Mucosa of descending colon (tissue), 3 donors: ENCODE data around the gene CLSTN2. TPM values are rescaled to one million over a fixed set of nuclear protein-coding genes. Genes with fewer than 3 reads are reported as not detected.
A peak's percentile ranks its signal among the peaks of the same experiment; 100 is the strongest.

ENCODE experiments used
- ATAC-seq: fragments of 200-7000 bp; cut with Tn5 transposase; one replicate; pipeline ENCODE4 v1.9.1; 2020; ENCODE audit warnings: mild to moderate bottlenecking, moderate library complexity
- DNase-seq, 3 donors: peaks; one replicate each; pipeline ENCODE4 v3.0.0-alpha.2; 2020
- H3K36me3 ChIP-seq: fragments of 200-600 bp; one replicate; pipeline ENCODE4 v1.8.0; 2021; ENCODE audit warnings: low read depth, mild to moderate bottlenecking
- H3K4me1 ChIP-seq: fragments of 200-600 bp; one replicate; pipeline ENCODE4 v1.8.0; 2021; ENCODE audit warnings: low read depth, mild to moderate bottlenecking
- H3K4me3 ChIP-seq: fragments of 200-600 bp; one replicate; pipeline ENCODE4 v1.8.0; 2021; ENCODE audit warnings: mild to moderate bottlenecking
- H3K9me3 ChIP-seq: fragments of 200-600 bp; one replicate; pipeline ENCODE4 v1.8.0; 2021; ENCODE audit warnings: mild to moderate bottlenecking
- intact Hi-C, 2 donors: fragments of 100-400 bp; cut with DNase I in 1 of 2; cut with micrococcal nuclease in 1 of 2; formaldehyde crosslinking; loops; one replicate each; pipeline versions ENCODE4 v1.11.0 to v1.11.1; 2022; cut with DNase I, micrococcal nuclease
- total RNA-seq, 3 donors: library from RNA; stranded (reverse); fragmentation: NEBNext Ultra II Directional in 2 of 3; extraction: Animal tissue kit (Norgen Biotek cat#: 25700) in 2 of 3; gene quantifications; one replicate each; pipeline versions ENCODE4 v1.2.1 to v1.2.4, GENCODE V29; 2021 to 2023
- TF ChIP-seq, protein P1 (sequence below): fragments of 200-600 bp; IDR thresholded peaks from one replicate; pipeline ENCODE4 v1.8.0; 2022; ENCODE audit warnings: antibody characterized with exemption, mild to moderate bottlenecking
- donor health status: DM: no; HTN: no; CAD: no; lungs with moderate emphysema.
- donor health status: DM: no; HTN: no; CAD: no.
- donor health status: DM: no; HTN: yes; CAD: no.

Gene CLSTN2
- total RNA-seq, 3 donors from 2014 or later, result 0.90 to 5.3 (median 2.5) TPM

DNA sequence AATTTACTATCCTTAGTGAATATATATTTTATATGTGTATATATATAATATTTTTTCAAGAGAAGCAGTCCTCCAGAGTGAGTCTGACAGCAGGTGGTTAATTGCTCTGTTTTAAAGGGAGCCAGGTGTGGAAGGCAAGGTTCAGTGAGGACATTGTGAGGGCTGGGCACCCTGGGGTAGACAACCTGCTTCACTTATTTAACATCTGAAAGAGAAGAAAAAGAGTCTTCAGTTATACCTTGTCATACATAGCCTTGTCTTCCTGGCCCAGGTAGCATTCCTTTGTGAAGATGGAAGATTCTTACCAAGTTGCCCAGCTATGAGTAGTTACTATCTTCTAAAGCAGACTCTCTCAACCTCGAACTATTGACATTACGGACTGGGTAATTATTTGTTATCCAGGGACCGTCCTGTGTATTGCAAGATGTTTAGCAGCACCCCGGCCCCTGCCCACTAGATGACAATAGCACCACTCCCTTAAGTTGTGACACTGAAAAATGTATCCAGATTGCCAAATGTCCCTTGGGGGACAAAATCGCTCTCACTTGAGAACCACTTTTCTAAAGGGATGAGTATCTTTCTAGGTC is 406.9 kb downstream of the CLSTN2 start:
- Histone ChIP-seq H3K4me1 (peaks cover 7% of the 10 kb centered on the region), H3K36me3 (no peaks in the 10 kb centered on the region), H3K9me3 (no peaks in the 10 kb centered on the region), H3K4me3 (no peak overlapping the region)
- intact Hi-C loops, result no loop called here
- TF ChIP-seq, protein P1, sequence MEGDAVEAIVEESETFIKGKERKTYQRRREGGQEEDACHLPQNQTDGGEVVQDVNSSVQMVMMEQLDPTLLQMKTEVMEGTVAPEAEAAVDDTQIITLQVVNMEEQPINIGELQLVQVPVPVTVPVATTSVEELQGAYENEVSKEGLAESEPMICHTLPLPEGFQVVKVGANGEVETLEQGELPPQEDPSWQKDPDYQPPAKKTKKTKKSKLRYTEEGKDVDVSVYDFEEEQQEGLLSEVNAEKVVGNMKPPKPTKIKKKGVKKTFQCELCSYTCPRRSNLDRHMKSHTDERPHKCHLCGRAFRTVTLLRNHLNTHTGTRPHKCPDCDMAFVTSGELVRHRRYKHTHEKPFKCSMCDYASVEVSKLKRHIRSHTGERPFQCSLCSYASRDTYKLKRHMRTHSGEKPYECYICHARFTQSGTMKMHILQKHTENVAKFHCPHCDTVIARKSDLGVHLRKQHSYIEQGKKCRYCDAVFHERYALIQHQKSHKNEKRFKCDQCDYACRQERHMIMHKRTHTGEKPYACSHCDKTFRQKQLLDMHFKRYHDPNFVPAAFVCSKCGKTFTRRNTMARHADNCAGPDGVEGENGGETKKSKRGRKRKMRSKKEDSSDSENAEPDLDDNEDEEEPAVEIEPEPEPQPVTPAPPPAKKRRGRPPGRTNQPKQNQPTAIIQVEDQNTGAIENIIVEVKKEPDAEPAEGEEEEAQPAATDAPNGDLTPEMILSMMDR, result no peak
- ATAC-seq (peak; percentile 44), DNase-seq (peak in 1 of 3 donors; percentile 8)

DNA sequence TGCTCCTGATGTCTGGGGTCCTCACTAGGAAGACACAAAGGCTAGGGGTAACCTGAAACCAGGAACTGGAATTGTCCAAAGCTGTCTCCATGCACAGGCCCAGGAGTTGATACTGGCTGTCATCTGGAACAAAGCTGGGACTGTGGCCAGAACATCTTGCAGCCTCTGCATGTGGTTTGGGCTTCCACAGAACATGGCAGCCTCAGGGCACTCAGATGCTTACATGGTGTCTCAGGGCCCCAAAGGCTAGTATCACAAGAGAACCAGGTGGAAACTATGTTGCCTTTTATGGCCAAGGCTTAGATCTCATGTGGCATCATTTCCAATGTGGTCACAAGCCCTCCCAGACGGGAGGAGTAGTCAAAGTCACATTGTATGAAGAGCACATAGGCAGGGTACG is 407.7 kb downstream of the CLSTN2 start:
- Histone ChIP-seq H3K9me3 (no peaks in the 10 kb centered on the region), H3K4me3 (no peak overlapping the region), H3K4me1 (peaks cover 7% of the 10 kb centered on the region), H3K36me3 (no peaks in the 10 kb centered on the region)
- no peak for DNase-seq
- TF ChIP-seq, protein P1, result no peak
- intact Hi-C loops, result no loop called here
- ATAC-seq, result no peak

- TF ChIP-seq, protein P1, result no peak
- no peak for DNase-seq
- intact Hi-C loops, result no loop called here
Observed at GRCh38 chr3:140343211-140344081, 408.5 kb downstream of the CLSTN2 start.

GRCh38 chr3:140344082-140344454 is 409.1 kb downstream of the CLSTN2 start:
- H3K4me3 ChIP-seq, result no peak overlapping the region
- DNase-seq (no peak), ATAC-seq (no peak)
- H3K9me3 ChIP-seq, result no peaks in the 10 kb centered on the region
- intact Hi-C loops, result no loop called here
- H3K4me1 ChIP-seq, result peaks cover 7% of the 10 kb centered on the region
- TF ChIP-seq, protein P1, result no peak
- H3K36me3 ChIP-seq, result no peaks in the 10 kb centered on the region

More at GRCh38 chr3:140343211-140344081, 408.5 kb downstream of the CLSTN2 start:
- Histone ChIP-seq H3K4me1 (peaks cover 7% of the 10 kb centered on the region), H3K4me3 (no peak overlapping the region), H3K9me3 (no peaks in the 10 kb centered on the region), H3K36me3 (no peaks in the 10 kb centered on the region)
- no peak for ATAC-seq

GRCh38 chr3:140344601-140345205 is 409.7 kb downstream of the CLSTN2 start:
- H3K36me3 ChIP-seq, result no peaks in the 10 kb centered on the region
- DNase-seq (no peak), ATAC-seq (no peak)
- TF ChIP-seq, protein P1, result no peak
- H3K4me1 ChIP-seq, result peaks cover 7% of the 10 kb centered on the region
- intact Hi-C loops, result no loop called here
- H3K4me3 ChIP-seq, result no peak overlapping the region
- no peaks in the 10 kb centered on the region for H3K9me3 ChIP-seq
